Thyroid gland (tissue), 4 donors: ENCODE data around the gene FSTL4.

Source experiments
- POLR2A ChIP-seq, 2 donors: fragments of 450-650 bp; IDR thresholded peaks; one replicate each; pipeline ENCODE4 v1.6.1; 2017; ENCODE audit warnings: antibody characterized with exemption in 2 of 2, mild to moderate bottlenecking in 2 of 2, moderate library complexity in 1 of 2
- TF ChIP-seq, protein P1 (sequence below), 6 experiments: fragments of 200-600 bp in 3 of 6; fragments of 450-650 bp in 3 of 6; sonication (generic) in 3 of 6; IDR thresholded peaks; one replicate each; pipeline ENCODE4 v1.5.1; 2016 to 2019; ENCODE audit warnings: antibody characterized with exemption in 6 of 6, mild to moderate bottlenecking in 2 of 6, inconsistent platforms in 1 of 6, moderate library complexity in 1 of 6

DNA sequence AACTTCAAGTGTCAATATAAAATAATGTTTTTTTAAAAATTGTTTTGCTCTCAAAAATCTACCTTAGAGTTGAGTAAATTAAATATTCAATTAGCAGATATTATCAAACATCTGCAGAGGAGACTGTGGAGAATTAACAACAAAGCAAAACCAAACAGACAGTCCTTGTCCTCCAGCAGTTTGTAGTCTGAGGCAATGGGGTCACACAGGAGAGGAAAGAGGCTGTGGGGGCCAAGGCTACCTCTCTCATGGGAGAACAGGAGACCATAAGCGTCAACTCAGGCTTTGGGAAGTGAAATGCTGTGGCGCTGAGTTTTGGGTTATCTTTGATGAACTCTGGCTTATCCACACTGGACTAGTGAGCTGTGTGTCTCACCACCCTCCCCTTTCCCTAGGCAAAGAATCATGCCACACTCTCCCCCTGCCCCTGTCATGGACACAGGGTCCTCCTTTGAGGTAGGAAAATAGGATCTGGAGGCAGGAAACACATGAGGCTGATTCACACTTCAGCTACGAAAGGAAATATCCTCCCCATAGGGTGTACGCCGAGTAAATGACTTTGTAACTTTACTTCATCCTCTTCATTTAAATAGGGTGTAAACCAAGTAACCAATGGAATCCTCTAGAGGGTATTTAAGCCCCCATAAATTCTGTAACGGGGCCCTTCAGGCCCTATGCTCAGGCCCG is 152.7 kb downstream of the FSTL4 start:
- TF ChIP-seq, protein P1, sequence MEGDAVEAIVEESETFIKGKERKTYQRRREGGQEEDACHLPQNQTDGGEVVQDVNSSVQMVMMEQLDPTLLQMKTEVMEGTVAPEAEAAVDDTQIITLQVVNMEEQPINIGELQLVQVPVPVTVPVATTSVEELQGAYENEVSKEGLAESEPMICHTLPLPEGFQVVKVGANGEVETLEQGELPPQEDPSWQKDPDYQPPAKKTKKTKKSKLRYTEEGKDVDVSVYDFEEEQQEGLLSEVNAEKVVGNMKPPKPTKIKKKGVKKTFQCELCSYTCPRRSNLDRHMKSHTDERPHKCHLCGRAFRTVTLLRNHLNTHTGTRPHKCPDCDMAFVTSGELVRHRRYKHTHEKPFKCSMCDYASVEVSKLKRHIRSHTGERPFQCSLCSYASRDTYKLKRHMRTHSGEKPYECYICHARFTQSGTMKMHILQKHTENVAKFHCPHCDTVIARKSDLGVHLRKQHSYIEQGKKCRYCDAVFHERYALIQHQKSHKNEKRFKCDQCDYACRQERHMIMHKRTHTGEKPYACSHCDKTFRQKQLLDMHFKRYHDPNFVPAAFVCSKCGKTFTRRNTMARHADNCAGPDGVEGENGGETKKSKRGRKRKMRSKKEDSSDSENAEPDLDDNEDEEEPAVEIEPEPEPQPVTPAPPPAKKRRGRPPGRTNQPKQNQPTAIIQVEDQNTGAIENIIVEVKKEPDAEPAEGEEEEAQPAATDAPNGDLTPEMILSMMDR (IDR thresholded peaks at IDR 0.05), result no peak
- TF ChIP-seq POLR2A (IDR thresholded peaks at IDR 0.05), result no peak
